PC-9 (cell line): Measurements from ENCODE around the gene OR2T27. TPM values are rescaled to one million over a fixed set of nuclear protein-coding genes. Genes with fewer than 3 reads are reported as not detected.

Experiments
- BruUV-seq: library from RNA; stranded (reverse); fragments of 400-500 nt; replicated peaks from 2 replicates; lab custom pipeline; 2021; lab: Mats Ljungman, UMichigan
- CTCF ChIA-PET: fragments of 300-600 bp; sonication (Branson Sonifier 250); formaldehyde crosslinking; loops from one replicate; lab custom pipeline; 2022; ENCODE audit warnings: antibody characterized with exemption; lab: Charles Lee
- POLR2A ChIA-PET: fragments of 300-600 bp; sonication (Branson Sonifier 250); formaldehyde crosslinking; loops from one replicate; lab custom pipeline; 2022; ENCODE audit warnings: antibody characterized with exemption; ENCODE audit not compliant: unreplicated experiment; lab: Charles Lee
- DNase-seq, 2 experiments: peaks; one replicate each; pipeline versions ENCODE4 v3.0.0 to v3.0.0-alpha.2; 2015 to 2022; ENCODE audit warnings: mixed read lengths in 1 of 2
- H2AFZ ChIP-seq: fragments of 200-600 bp; sonication (generic); 2 replicates; pipeline ENCODE4 v1.8.1; 2017; ENCODE audit warnings: antibody characterized with exemption
- H3F3A ChIP-seq: fragments of 200-600 bp; sonication (generic); 2 replicates; pipeline ENCODE4 v1.8.1; 2017; ENCODE audit warnings: antibody characterized with exemption, mild to moderate bottlenecking, low read depth; ENCODE audit not compliant: insufficient read depth
- H3K27ac ChIP-seq: fragments of 200-600 bp; sonication (generic); 2 replicates; pipeline ENCODE4 v1.6.1; 2016; ENCODE audit warnings: mixed run types
- H3K27me3 ChIP-seq: fragments of 200-600 bp; sonication (generic); 2 replicates; pipeline ENCODE4 v1.6.1; 2016; ENCODE audit warnings: low read depth, mixed run types; ENCODE audit not compliant: insufficient read depth
- H3K36me3 ChIP-seq: fragments of 200-600 bp; sonication (generic); 2 replicates; pipeline ENCODE4 v1.6.1; 2016; ENCODE audit warnings: low read depth, mixed run types
- H3K4me1 ChIP-seq: fragments of 200-600 bp; sonication (generic); replicated peaks from 2 replicates; pipeline ENCODE4 v1.6.1; 2016; ENCODE audit warnings: mixed run types; ENCODE audit not compliant: insufficient read depth
- H3K4me2 ChIP-seq: fragments of 200-600 bp; sonication (generic); 2 replicates; pipeline ENCODE4 v1.6.1; 2017; ENCODE audit warnings: mixed run types
- H3K4me3 ChIP-seq: fragments of 200-600 bp; sonication (generic); 2 replicates; pipeline ENCODE4 v1.6.1; 2016; ENCODE audit warnings: mixed run types
- H3K79me2 ChIP-seq: fragments of 200-600 bp; sonication (generic); 2 replicates; pipeline ENCODE4 v1.6.1; 2017; ENCODE audit warnings: low read depth, mixed run types
- H3K9me2 ChIP-seq: fragments of 200-600 bp; sonication (generic); 2 replicates; pipeline ENCODE4 v1.8.1; 2017; ENCODE audit warnings: mild to moderate bottlenecking; ENCODE audit not compliant: insufficient read depth
- H3K9me3 ChIP-seq: fragments of 200-600 bp; sonication (generic); 2 replicates; pipeline ENCODE4 v1.8.1; 2016; ENCODE audit warnings: low read depth; ENCODE audit not compliant: insufficient read depth
- H4K20me1 ChIP-seq: fragments of 200-600 bp; sonication (generic); 2 replicates; pipeline ENCODE4 v1.8.1; 2017; ENCODE audit not compliant: insufficient read depth
- EZH2 ChIP-seq: fragments of 200-600 bp; sonication (generic); IDR thresholded peaks from 2 replicates; pipeline ENCODE4 v1.8.0; 2017; ENCODE audit warnings: antibody characterized with exemption, low read depth
- intact Hi-C: fragments of 100-400 bp; cut with micrococcal nuclease; formaldehyde crosslinking; loops from one replicate; pipeline ENCODE4 v1.10.0; 2022; ENCODE audit not compliant: unreplicated experiment
- total RNA-seq: library from RNA; stranded (reverse); gene quantifications from 2 replicates; pipeline ENCODE4 v1.2.3, GENCODE V29; 2021
- TF ChIP-seq, protein P1 (sequence below): fragments of 200-600 bp; sonication (generic); conservative IDR thresholded peaks from 2 replicates; pipeline ENCODE4 v1.6.1; 2017; ENCODE audit warnings: mixed run types, antibody characterized with exemption, mild to moderate bottlenecking, moderate library complexity

Gene OR2T27
- total RNA-seq, 1 experiment from 2014 or later, result not detected

DNA sequence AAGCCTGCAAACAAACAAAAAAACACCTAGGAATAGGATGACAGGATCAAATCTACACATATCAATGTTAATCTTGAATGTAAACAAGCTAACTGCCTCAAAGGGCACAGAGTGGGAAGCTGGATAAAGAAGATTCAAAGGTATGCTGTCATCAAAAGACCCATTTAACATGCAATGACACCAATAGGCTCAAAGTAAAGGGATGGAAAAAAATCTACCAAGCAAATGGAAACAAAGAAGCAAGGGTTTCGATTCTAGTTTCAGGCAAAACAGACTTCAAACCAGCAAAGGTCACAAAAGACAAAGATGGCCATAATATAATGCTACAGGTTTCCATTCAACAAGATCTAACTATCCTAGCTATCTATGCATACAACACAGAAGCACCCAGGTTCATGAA lies 41.6 kb downstream of the OR2T27 start:
- Histone ChIP-seq H3K36me3 (no peaks in the 10 kb centered on the region), H3F3A (no peaks in the 10 kb centered on the region), H3K9me2 (no peaks in the 10 kb centered on the region), H3K4me2 (no peak overlapping the region), H3K27ac (no peak overlapping the region), H3K79me2 (no peaks in the 10 kb centered on the region), H3K9me3 (no peaks in the 10 kb centered on the region), H3K27me3 (no peaks in the 10 kb centered on the region), H3K4me1 (no peaks in the 10 kb centered on the region), H2AFZ (no peak overlapping the region), H3K4me3 (no peak overlapping the region), H4K20me1 (no peaks in the 10 kb centered on the region)
- ChIA-PET POLR2A (no interaction called here), CTCF (no interaction called here)
- intact Hi-C loops, result no loop called here
- BruUV-seq, result no TSS peak
- TF ChIP-seq, protein P1, sequence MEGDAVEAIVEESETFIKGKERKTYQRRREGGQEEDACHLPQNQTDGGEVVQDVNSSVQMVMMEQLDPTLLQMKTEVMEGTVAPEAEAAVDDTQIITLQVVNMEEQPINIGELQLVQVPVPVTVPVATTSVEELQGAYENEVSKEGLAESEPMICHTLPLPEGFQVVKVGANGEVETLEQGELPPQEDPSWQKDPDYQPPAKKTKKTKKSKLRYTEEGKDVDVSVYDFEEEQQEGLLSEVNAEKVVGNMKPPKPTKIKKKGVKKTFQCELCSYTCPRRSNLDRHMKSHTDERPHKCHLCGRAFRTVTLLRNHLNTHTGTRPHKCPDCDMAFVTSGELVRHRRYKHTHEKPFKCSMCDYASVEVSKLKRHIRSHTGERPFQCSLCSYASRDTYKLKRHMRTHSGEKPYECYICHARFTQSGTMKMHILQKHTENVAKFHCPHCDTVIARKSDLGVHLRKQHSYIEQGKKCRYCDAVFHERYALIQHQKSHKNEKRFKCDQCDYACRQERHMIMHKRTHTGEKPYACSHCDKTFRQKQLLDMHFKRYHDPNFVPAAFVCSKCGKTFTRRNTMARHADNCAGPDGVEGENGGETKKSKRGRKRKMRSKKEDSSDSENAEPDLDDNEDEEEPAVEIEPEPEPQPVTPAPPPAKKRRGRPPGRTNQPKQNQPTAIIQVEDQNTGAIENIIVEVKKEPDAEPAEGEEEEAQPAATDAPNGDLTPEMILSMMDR, result no peak
- no peak for DNase-seq

DNA sequence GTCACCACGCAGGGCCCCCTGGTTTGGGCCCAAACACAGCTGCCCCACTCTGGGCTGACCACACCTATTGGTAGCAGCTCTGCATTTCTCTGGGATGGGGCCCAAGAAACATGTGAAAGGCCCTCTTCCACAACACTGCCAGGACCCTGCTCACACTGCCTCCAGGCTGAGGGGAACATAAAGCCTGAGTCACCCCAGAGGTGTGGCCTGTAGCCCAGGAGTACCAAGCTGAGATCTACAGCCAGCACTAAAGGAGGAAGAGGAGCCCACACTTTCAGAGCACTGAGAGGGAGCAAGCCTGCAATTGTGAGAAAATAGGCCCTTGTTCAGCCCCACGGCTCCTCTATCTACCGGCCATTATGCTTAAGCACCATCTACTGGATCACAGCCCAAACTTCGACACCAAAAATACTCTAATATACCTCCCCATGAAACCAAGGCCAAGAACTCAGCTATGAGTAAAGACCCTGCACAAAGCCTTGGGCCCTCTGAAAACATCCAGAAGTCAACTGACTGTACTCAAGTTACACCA lies 43.4 kb downstream of the OR2T27 start:
- no peaks in the 10 kb centered on the region for H4K20me1 ChIP-seq
- no peaks in the 10 kb centered on the region for H3K9me3 ChIP-seq
- H3K79me2 ChIP-seq, result no peaks in the 10 kb centered on the region
- TF ChIP-seq, protein P1, result no peak
- no peak for TF ChIP-seq EZH2
- no peak overlapping the region for H3K4me3 ChIP-seq
- H3K36me3 ChIP-seq, result no peaks in the 10 kb centered on the region
- no peak for DNase-seq
- ChIA-PET POLR2A (no interaction called here), CTCF (no interaction called here)
- no peaks in the 10 kb centered on the region for H3K4me1 ChIP-seq
- H3K9me2 ChIP-seq, result no peaks in the 10 kb centered on the region
- no peak overlapping the region for H2AFZ ChIP-seq
- BruUV-seq, result no TSS peak
- H3K27me3 ChIP-seq, result no peaks in the 10 kb centered on the region
- intact Hi-C loops, result no loop called here
- no peak overlapping the region for H3K27ac ChIP-seq
- H3K4me2 ChIP-seq, result no peak overlapping the region
- no peaks in the 10 kb centered on the region for H3F3A ChIP-seq

DNA sequence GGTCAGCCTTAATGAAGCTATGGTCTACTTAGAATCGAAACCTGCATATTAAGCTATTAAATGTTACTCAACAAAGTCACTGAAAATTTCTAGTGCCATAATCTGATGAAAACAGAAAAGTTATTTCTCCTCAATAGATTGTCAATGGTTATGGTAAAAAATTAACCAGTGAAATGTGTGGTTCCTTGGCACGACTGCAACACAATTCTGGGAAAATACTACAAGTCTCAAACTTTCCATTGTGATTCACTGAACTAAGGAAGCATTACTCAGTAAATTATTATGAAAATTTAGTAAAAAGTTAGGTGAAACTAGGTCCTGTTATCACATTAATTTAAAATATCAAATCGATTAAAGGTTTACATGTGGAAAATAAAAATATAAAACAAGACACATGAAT lies 45.0 kb downstream of the OR2T27 start:
- TF ChIP-seq, protein P1, result no peak
- no peak for TF ChIP-seq EZH2
- H3K36me3 ChIP-seq, result no peaks in the 10 kb centered on the region
- H3K4me1 ChIP-seq, result no peaks in the 10 kb centered on the region
- H3F3A ChIP-seq, result no peaks in the 10 kb centered on the region
- no peaks in the 10 kb centered on the region for H4K20me1 ChIP-seq
- POLR2A ChIA-PET, result no interaction called here
- no peak overlapping the region for H2AFZ ChIP-seq
- H3K4me3 ChIP-seq, result no peak overlapping the region
- intact Hi-C loops, result no loop called here
- CTCF ChIA-PET, result no interaction called here
- no peaks in the 10 kb centered on the region for H3K9me3 ChIP-seq
- no peaks in the 10 kb centered on the region for H3K79me2 ChIP-seq
- no peak for DNase-seq
- no TSS peak for BruUV-seq
- H3K27me3 ChIP-seq, result no peaks in the 10 kb centered on the region
- no peak overlapping the region for H3K27ac ChIP-seq
- no peak overlapping the region for H3K4me2 ChIP-seq
- no peaks in the 10 kb centered on the region for H3K9me2 ChIP-seq

Other genes with a start within 250 kb of the OR2T27 start
- gene OR2T2, start 209.9 kb downstream of the OR2T27 start, total RNA-seq, result not detected in 2 replicates
- gene OR2T3, start 182.2 kb downstream of the OR2T27 start, total RNA-seq, result not detected in 2 replicates
- gene OR2T5, start 166.9 kb downstream of the OR2T27 start, total RNA-seq, result not detected in 2 replicates
- not detected in 2 replicates for gene OR2G6, start 147.5 kb downstream of the OR2T27 start, total RNA-seq
- not detected in 2 replicates for gene OR2T29, start 92.8 kb downstream of the OR2T27 start, total RNA-seq
- not detected in 2 replicates for gene OR2T34, start 80.8 kb downstream of the OR2T27 start, total RNA-seq
- gene OR2T10, start 57.8 kb downstream of the OR2T27 start, total RNA-seq, result not detected in 2 replicates
- gene OR2T11, start 20.4 kb downstream of the OR2T27 start, total RNA-seq, result not detected in 2 replicates
- gene OR2T35, start 10.2 kb downstream of the OR2T27 start, total RNA-seq, result not detected in 2 replicates
- not detected in 2 replicates for gene OR14I1, start 47.2 kb upstream of the OR2T27 start, total RNA-seq
- gene LYPD8, start 100.2 kb upstream of the OR2T27 start, total RNA-seq, result 0.74 and 1.4 TPM in 2 replicates
- gene SH3BP5L, start 170.4 kb upstream of the OR2T27 start, total RNA-seq, result 24.6 and 25.6 TPM in 2 replicates
- gene ZNF672, start 182.7 kb upstream of the OR2T27 start, total RNA-seq, result 24.7 and 27.6 TPM in 2 replicates
- gene ZNF692, start 203.6 kb upstream of the OR2T27 start, total RNA-seq, result 46.6 and 51.7 TPM in 2 replicates